HL-60 (cell line): ENCODE measurements around the gene HECTD4.

Experiments
- GABPA ChIP-seq: IDR thresholded peaks from 2 replicates; pipeline ENCODE4 v1.6.1; 2012; ENCODE audit warnings: low read depth
- POLR2AphosphoS5 ChIP-seq: IDR thresholded peaks from 2 replicates; pipeline ENCODE4 v1.6.1; 2012; ENCODE audit warnings: low read depth
- TF ChIP-seq, protein P1 (sequence below): IDR thresholded peaks from one replicate; pipeline ENCODE4 v1.5.1; 2011; ENCODE audit warnings: low read length, control low read depth, inconsistent platforms; ENCODE audit not compliant: insufficient read depth
- TF ChIP-seq, protein P2 (sequence below): IDR thresholded peaks from 2 replicates; pipeline ENCODE4 v1.6.1; 2012; ENCODE audit warnings: low read depth; ENCODE audit not compliant: insufficient replicate concordance

DNA sequence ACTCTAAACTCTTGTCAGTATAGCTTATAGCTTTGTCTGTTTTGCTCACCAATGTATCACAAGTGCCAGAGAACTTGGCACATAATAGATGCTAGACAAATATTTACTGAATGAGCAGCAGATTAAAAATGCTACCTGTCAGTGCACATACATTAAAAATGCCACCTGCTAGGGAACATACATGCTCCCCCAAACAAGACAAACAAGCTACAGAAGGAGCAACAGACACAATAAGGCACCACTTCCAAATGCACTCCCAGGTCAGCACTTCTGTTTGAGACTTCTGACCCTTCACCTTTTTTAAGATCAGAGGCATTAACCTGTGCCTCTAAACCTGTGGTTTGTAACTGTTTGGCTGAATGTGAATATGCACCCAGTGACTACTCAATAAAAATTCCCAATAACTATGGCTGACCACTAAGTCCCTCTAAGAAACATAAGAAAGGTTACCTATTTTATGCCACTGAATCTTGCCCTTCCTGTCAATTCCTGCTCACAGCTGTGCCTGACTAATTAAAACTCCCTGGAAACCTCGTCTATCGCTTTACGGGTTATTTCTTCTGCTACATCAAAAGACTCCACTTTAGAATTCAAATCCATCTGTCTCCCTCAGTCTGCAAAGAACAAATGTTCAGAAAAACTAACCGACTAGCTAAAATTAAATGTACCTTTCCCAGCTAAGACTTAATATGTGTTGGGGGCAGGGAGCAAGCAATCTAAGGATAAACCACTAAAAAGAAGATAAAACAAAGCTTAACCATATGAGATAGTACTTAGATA, 41.0 kb downstream of the HECTD4 start:
- TF ChIP-seq, protein P1, sequence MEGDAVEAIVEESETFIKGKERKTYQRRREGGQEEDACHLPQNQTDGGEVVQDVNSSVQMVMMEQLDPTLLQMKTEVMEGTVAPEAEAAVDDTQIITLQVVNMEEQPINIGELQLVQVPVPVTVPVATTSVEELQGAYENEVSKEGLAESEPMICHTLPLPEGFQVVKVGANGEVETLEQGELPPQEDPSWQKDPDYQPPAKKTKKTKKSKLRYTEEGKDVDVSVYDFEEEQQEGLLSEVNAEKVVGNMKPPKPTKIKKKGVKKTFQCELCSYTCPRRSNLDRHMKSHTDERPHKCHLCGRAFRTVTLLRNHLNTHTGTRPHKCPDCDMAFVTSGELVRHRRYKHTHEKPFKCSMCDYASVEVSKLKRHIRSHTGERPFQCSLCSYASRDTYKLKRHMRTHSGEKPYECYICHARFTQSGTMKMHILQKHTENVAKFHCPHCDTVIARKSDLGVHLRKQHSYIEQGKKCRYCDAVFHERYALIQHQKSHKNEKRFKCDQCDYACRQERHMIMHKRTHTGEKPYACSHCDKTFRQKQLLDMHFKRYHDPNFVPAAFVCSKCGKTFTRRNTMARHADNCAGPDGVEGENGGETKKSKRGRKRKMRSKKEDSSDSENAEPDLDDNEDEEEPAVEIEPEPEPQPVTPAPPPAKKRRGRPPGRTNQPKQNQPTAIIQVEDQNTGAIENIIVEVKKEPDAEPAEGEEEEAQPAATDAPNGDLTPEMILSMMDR = no peak
- TF ChIP-seq POLR2AphosphoS5 = no peak
- TF ChIP-seq GABPA = no peak
- TF ChIP-seq, protein P2, sequence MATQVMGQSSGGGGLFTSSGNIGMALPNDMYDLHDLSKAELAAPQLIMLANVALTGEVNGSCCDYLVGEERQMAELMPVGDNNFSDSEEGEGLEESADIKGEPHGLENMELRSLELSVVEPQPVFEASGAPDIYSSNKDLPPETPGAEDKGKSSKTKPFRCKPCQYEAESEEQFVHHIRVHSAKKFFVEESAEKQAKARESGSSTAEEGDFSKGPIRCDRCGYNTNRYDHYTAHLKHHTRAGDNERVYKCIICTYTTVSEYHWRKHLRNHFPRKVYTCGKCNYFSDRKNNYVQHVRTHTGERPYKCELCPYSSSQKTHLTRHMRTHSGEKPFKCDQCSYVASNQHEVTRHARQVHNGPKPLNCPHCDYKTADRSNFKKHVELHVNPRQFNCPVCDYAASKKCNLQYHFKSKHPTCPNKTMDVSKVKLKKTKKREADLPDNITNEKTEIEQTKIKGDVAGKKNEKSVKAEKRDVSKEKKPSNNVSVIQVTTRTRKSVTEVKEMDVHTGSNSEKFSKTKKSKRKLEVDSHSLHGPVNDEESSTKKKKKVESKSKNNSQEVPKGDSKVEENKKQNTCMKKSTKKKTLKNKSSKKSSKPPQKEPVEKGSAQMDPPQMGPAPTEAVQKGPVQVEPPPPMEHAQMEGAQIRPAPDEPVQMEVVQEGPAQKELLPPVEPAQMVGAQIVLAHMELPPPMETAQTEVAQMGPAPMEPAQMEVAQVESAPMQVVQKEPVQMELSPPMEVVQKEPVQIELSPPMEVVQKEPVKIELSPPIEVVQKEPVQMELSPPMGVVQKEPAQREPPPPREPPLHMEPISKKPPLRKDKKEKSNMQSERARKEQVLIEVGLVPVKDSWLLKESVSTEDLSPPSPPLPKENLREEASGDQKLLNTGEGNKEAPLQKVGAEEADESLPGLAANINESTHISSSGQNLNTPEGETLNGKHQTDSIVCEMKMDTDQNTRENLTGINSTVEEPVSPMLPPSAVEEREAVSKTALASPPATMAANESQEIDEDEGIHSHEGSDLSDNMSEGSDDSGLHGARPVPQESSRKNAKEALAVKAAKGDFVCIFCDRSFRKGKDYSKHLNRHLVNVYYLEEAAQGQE = no peak
